Transverse colon (tissue), 4 donors: ENCODE data around the gene ADAMTS14.

Source experiments
- EP300 ChIP-seq: sonication (generic); formaldehyde crosslinking; IDR thresholded peaks from one replicate; pipeline ENCODE4 v1.6.1; 2017; ENCODE audit warnings: antibody characterized with exemption, low read depth
- POLR2A ChIP-seq: fragments of 450-650 bp; IDR thresholded peaks from one replicate; pipeline ENCODE4 v1.6.1; 2016; ENCODE audit warnings: antibody characterized with exemption, mild to moderate bottlenecking, moderate library complexity
- POLR2AphosphoS5 ChIP-seq, 3 donors: sonication (generic); formaldehyde crosslinking; IDR thresholded peaks; one replicate each; pipeline ENCODE4 v1.6.1; 2016; ENCODE audit warnings: antibody characterized with exemption in 3 of 3
- TF ChIP-seq, protein P1 (sequence below), 5 experiments: fragments of 200-600 bp in 3 of 5; fragments of 450-650 bp in 2 of 5; sonication (generic) in 3 of 5; IDR thresholded peaks; 1 replicate in 2 of 5; 2 replicates in 3 of 5; pipeline ENCODE4 v1.5.1; 2016 to 2017; ENCODE audit warnings: antibody characterized with exemption in 5 of 5, inconsistent platforms in 3 of 5, mild to moderate bottlenecking in 2 of 5, moderate library complexity in 1 of 5

DNA sequence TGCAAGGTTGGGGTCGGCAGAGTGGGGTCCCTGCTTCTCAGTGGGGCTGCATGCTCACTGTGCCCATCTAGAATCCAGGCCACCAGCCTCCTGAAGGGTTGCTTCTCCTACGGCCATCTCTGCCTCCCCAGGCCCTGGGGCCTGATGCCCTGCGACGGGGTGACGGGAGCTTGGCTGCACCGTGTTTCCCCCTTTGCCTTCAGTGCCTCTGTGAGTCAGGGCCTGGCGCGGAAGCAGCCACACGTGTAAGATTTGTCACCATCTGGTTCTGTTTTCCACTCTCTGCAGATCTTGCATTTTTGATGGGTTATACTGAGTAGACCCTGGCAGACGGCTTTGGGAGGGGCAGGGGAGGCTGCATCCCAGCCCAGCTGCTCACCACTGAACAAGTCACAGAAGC is 7.2 kb downstream of the ADAMTS14 start:
- TF ChIP-seq, protein P1, sequence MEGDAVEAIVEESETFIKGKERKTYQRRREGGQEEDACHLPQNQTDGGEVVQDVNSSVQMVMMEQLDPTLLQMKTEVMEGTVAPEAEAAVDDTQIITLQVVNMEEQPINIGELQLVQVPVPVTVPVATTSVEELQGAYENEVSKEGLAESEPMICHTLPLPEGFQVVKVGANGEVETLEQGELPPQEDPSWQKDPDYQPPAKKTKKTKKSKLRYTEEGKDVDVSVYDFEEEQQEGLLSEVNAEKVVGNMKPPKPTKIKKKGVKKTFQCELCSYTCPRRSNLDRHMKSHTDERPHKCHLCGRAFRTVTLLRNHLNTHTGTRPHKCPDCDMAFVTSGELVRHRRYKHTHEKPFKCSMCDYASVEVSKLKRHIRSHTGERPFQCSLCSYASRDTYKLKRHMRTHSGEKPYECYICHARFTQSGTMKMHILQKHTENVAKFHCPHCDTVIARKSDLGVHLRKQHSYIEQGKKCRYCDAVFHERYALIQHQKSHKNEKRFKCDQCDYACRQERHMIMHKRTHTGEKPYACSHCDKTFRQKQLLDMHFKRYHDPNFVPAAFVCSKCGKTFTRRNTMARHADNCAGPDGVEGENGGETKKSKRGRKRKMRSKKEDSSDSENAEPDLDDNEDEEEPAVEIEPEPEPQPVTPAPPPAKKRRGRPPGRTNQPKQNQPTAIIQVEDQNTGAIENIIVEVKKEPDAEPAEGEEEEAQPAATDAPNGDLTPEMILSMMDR (IDR thresholded peaks at IDR 0.05): no peak
- TF ChIP-seq POLR2A (no peak), EP300 (no peak), POLR2AphosphoS5 (IDR thresholded peaks at IDR 0.05) (no peak)
